Measurements from ENCODE around the gene TEX22. TPM values are rescaled to one million over a fixed set of nuclear protein-coding genes. Genes with fewer than 3 reads are reported as not detected.

Gene TEX22
- total and polyA plus RNA-seq, 9 donors = 0.11 to 5.1 (median 2.5) TPM; not detected in 1

GRCh38 chr14:105350450-105351244 is 47.7 kb upstream of the TEX22 start:
- intact Hi-C loops (cut with DNase I) = loop anchor here in 3 of 4 donors (5.0 kb wide), 1 partner anchor 148 kb away; no protein-coding TSS in a partner anchor

GRCh38 chr14:105351410-105351809 is 46.9 kb upstream of the TEX22 start:
- intact Hi-C loops (cut with DNase I) = loop anchor here in 3 of 4 donors (5.0 kb wide), 1 partner anchor 149 kb away; no protein-coding TSS in a partner anchor
- DNase-seq = no peak
- H3K9me3 ChIP-seq = no peaks in the 10 kb centered on the region
- no peaks in the 10 kb centered on the region for H3K4me1 ChIP-seq (ENCODE audit: insufficient read depth)
- H3K36me3 ChIP-seq = no peaks in the 10 kb centered on the region
- no peak for TF ChIP-seq POLR2A (IDR thresholded peaks at IDR 0.05)
- no peak for TF ChIP-seq CTCF (IDR thresholded peaks at IDR 0.05)
- no peak for TF ChIP-seq EP300 (IDR thresholded peaks at IDR 0.05)
- H3K27ac ChIP-seq = no peak overlapping the region
- WGBS, 3 donors = 78 to 87% (median 84%) methylated on average over 3 of the region's 3 CpGs
- H3K4me3 ChIP-seq = no peak overlapping the region
- no peaks in the 10 kb centered on the region for H3K27me3 ChIP-seq

More at GRCh38 chr14:105350450-105351244, 47.7 kb upstream of the TEX22 start:
- no peak for DNase-seq
- Histone ChIP-seq H3K4me3 (no peak overlapping the region), H3K27me3 (no peaks in the 10 kb centered on the region), H3K27ac (no peak overlapping the region), H3K4me1 (ENCODE audit: insufficient read depth) (peaks cover 3% of the 10 kb centered on the region), H3K9me3 (no peaks in the 10 kb centered on the region), H3K36me3 (no peaks in the 10 kb centered on the region)
- WGBS, 3 donors = 86 to 90% (median 89%) methylated on average over 37 of the region's 37 CpGs
- no peak for TF ChIP-seq POLR2A (IDR thresholded peaks at IDR 0.05)
- TF ChIP-seq EP300 (IDR thresholded peaks at IDR 0.05) = no peak
- TF ChIP-seq CTCF (IDR thresholded peaks at IDR 0.05) = no peak

DNA sequence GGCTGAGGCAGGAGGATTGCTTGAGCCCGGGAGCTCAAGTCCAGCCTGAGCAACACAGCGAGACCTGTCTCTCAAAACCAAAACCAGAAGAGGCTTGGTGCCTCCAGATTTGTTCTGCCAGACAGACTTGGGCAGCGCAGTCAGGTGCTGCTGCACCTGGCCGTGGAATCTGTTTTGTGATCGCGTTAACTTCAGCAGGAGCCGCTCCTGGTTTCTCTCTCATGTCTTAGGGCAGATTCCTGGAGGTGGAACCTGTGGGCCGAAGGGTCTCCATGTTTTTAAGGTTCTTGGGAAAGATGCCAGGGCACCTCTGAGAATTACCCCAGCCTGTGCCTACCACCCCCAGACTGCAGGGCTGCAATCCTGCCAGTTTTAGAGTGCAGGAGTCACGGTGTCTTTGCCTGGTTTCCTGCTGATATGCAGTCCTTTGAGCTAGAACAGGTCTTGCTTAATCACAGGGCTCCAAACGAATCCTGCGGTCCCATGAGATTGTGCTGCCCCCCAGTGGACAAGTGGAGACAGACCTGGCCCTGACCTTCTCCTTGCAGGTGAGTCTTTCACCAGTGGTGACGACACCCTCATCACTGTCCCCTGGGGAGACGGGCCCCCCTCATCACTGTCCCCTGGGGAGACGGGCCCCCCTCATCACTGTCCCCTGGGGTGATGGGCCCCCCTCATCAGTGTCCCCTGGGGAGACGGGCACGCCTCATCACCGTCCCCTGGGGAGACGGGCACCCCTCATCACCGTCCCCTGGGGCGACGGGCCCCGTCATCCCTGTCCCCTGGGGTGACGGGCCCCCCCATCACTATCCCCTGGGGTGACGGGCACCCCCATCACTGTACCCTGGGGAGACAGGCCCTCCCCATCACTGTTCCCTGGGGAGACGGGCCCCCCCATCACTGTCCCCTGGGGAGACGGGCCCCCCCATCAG is 46.2 kb upstream of the TEX22 start:
- intact Hi-C loops (cut with DNase I) = loop anchor here in 3 of 4 donors (2.0 to 5.0 kb wide), 2 partner anchors 51 to 150 kb away; partner anchors contain the start of gene BRF1 (in 1 of the 3)
- Histone ChIP-seq H3K4me3 (no peak overlapping the region), H3K27ac (no peak overlapping the region), H3K36me3 (no peaks in the 10 kb centered on the region), H3K4me1 (ENCODE audit: insufficient read depth) (no peaks in the 10 kb centered on the region), H3K9me3 (no peaks in the 10 kb centered on the region), H3K27me3 (no peaks in the 10 kb centered on the region)
- TF ChIP-seq CTCF (IDR thresholded peaks at IDR 0.05) (peak; percentile 51 to 67 (median 58)), POLR2A (IDR thresholded peaks at IDR 0.05) (no peak), EP300 (IDR thresholded peaks at IDR 0.05) (no peak)
- DNase-seq = peak; percentile 66 to 86 (median 81)
- 66 to 71% (median 67%) methylated on average over 25 to 26 of the region's 26 CpGs for WGBS, 3 donors

GRCh38 chr14:105353136-105353535 is 45.2 kb upstream of the TEX22 start:
- no peak for TF ChIP-seq EP300 (IDR thresholded peaks at IDR 0.05)
- no peak for TF ChIP-seq CTCF (IDR thresholded peaks at IDR 0.05)
- TF ChIP-seq POLR2A (IDR thresholded peaks at IDR 0.05) = no peak
- H3K27me3 ChIP-seq = no peaks in the 10 kb centered on the region
- no peak for DNase-seq
- H3K9me3 ChIP-seq = no peaks in the 10 kb centered on the region
- intact Hi-C loops (cut with DNase I) = loop anchor here in 3 of 4 donors (2.0 to 5.0 kb wide), 2 partner anchors 52 to 151 kb away; partner anchors contain the start of gene BRF1 (in 1 of the 3)
- H3K4me1 ChIP-seq (ENCODE audit: insufficient read depth) = no peaks in the 10 kb centered on the region
- no peak overlapping the region for H3K4me3 ChIP-seq
- H3K27ac ChIP-seq = no peak overlapping the region
- 88 to 94% (median 89%) methylated on average over 1 to 10 of the region's 10 CpGs for WGBS, 3 donors
- H3K36me3 ChIP-seq = no peaks in the 10 kb centered on the region

Data from ovary (tissue), 9 donors.